GM19240 (cell line): ENCODE measurements around the gene EIF5.
"Not testable (repeated sequence)": the region's sequence is repeated elsewhere in the genome, so short reads cannot be mapped to it uniquely, and the experiment has no call there.

Experiments
- DNase-seq: peaks from one replicate; pipeline ENCODE4 v3.0.0; 2011; ENCODE audit warnings: low spot score; ENCODE audit not compliant: insufficient read length

The EIF5 gene

DNA sequence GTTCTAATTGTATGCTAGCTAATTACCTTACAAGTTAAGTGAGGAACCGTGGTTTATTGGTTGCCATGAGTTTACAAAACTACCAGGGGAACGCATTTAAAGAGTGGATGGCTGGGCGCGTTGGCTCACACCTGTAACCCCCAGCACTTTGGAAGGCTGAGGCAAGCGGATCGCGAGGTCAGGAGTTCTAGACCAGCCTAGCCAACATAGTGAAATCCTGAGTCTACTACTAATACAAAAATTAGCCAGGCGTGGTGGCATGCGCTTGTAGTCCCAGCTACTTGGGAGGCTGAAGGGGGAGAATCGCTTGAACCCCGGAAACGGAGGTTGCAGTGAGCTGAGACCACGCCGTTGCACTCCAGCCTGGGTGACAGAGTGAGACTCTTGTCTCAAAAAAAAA is 2.2 kb downstream of the EIF5 start:
- no peak for DNase-seq

DNA sequence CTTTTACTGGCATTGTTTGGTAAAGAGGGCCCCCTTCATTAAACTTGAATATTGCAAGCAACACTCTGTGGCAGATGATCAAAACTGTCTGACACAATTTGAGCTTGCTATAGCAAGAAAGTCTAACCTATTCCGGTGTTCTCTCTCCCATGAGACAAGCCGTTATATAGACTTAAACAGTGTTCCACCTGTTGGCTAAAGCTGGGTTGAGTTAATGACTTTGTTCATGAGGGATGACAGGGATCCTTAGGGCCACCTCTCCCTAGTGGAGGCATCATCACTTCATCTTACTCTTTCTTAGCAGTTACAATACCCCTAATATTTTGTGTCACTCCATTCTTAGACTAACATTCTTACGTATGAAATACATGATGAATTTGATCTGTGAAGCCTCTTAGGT is 3.8 kb downstream of the EIF5 start:
- DNase-seq, result no peak

DNA sequence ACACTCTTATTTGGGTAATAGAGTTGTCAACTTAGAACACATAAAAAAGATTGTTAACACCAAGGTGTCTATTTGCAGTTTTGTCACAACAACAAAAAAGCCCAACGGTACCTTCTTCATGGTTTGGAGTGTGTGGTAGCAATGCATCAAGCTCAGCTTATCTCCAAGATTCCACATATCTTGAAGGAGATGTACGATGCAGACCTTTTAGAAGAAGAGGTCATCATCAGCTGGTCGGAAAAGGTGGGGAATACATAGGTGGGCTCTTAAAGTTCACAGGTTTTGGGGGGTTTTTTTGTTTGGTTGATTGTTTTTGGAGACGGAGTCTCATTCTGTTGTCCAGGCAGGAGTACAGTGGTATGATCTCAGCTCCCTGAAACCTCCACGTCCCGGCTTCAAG is 5.5 kb downstream of the EIF5 start:
- DNase-seq, result no peak

GRCh38 chr14:103340480-103341212 is 6.6 kb downstream of the EIF5 start:
- no peak for DNase-seq

DNA sequence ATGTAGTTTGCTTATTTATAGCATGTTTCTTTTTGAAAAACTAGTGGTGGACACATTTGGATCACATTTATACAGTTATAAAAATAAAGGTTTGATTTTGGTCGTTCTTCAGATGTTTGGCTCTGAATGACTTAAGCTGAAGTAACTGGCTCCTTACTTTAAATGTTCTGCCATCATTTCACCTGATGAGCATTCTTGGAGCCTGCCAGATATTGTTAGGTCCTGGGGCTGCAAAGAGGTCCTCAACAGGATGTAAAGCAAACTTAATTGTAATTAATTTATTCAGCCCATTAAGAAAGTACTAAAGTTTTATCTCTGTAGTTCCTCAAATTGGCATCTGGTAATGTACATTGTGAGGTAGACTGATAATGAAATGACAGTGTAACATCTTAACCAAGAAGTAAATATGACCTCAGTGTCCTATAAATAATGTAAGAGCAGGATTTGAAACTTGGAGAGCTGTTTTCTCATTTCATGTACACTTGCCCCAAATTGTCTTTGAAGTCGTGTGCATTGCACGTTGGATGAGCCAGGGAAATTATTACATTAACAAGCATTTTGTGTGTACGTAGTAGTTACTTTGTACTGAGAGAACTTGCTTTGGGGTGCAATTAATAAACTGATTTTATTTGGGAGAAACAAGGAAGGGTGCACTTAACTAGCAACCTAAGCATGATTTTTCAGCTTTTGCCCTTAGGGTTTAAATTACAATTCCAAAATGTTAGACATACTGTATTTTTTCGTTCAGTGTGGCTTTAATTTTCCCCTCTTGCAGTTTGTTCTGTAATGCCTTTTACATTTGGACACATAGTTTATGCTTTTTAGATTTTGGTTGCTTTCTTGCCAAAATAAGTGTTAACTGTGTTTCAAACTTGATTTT is 7.5 kb downstream of the EIF5 start:
- no peak for DNase-seq

DNA sequence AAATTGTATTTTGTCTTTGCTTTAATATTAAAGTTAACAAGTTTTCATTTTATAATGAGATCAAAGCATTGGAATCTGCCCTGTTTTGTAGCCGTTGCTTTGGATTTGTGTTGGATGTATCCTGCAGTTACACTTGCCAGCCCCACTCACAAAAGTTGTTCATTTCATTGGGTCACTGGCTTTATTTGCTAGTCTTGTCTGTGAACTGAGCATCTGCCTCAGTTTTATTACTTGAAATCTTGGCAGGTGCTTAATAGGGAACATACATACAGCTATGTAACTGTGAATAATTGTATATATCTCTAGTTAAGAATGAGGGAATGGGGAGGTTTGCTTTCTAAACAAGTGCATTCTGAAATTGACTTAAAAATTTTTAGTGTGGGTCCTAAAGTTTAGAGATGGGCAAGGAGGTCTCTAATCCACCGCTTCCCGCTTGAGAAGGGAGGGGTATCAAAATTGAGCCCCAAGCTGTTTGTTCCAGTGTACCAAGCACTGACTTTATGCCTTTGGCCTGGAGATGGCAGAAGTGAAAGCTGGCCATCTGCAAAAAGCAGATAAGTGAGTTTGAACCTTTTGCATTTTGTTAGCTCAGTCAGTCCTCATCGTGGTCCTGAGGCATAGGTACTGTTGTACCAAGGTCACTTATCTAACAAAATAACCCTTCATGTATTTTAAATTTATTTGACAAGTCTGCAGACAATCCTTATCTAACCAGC is 9.3 kb downstream of the EIF5 start:
- no peak for DNase-seq

- DNase-seq, result no peak
These were observed 10.1 kb downstream of the EIF5 start for GRCh38 chr14:103343905-103344797.

DNA sequence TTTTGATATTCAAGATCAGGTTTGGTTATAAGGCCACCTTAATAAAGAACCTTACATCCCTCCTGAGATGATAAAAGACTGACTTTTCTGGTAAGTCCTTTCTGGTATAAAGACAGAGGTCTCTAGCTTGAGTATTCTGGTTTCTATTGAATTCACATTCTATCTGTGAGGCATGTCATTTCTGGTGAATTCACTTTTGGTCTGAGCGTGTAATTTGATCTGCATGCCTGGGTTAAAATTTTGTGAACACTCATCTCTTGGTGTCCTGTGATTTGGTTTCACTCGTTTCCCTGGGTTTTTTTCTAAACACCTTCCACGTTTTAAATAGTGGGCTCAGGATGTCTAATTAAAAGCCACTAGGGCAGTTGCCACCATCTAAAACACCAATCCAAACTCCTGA is 12.2 kb downstream of the EIF5 start:
- DNase-seq, result no peak

- no peak for DNase-seq
These were observed 13.2 kb downstream of the EIF5 start for GRCh38 chr14:103347091-103347815.

GRCh38 chr14:103348154-103348553 is 14.1 kb downstream of the EIF5 start:
- no peak for DNase-seq

- no peak for DNase-seq
These were observed 15.9 kb downstream of the EIF5 start for GRCh38 chr14:103349982-103350381.

DNA sequence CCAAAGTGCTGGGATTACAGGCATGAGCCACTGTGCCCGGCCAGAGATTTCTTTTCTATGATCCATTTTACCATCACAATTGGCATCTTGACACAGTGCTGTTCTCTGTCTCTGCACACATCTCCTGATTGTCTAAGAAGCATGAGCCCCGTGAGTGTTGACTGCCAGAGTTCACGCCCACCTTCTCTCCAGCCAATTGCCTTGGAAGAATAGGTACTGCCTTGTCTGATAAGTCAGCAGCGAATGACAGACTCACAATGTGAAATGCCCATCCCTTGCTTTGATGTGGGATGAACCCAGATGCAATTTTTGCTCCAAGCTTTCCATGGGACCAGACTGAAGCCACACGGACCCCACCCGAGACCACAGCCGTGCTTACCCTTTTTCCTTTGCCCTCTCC is 19.3 kb downstream of the EIF5 start:
- DNase-seq, result no peak

DNA sequence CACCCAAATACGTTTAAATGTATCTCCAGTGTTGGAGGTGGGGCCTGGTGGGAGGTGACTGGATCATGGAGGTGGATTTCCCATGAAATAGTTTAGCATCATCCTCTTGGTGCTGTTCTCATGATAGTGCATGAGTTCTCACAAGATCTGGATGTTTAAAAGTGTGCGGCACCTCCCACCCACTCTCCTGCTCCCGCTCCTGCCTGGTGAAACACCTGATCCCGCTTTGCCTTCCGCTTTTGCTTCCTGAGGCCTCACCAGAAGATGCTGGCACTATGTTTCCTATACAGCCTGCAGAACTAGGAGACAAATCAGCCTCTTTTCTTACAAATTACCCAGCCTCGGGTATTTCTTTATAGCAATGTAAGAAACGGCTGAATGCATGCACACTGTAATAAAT is 20.1 kb downstream of the EIF5 start:
- no peak for DNase-seq

GRCh38 chr14:103356024-103356682 is 22.1 kb downstream of the EIF5 start:
- no peak for DNase-seq

GRCh38 chr14:103357552-103357951 is 23.5 kb downstream of the EIF5 start:
- not testable (repeated sequence) for DNase-seq

- no peak for DNase-seq
These were observed 26.5 kb downstream of the EIF5 start for GRCh38 chr14:103360548-103360947.

DNA sequence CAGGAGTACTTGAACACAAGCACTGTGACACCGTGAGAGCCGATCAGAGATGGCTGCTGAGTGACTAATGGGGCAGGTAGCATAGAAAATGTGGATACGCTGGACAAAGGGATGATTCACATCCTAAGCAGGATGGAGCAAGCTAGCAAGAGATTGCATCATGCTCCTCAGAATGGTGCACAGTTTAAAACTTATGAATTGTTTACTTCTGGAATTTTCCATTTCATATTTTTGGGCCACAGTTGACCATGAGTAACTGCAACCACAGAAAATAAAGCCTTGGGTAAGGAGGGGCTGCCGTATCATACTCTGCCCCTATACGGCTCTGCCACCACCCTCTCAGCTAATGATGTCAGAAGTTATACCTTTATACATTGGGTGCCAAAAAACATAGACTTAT is 27.8 kb downstream of the EIF5 start:
- no peak for DNase-seq

DNA sequence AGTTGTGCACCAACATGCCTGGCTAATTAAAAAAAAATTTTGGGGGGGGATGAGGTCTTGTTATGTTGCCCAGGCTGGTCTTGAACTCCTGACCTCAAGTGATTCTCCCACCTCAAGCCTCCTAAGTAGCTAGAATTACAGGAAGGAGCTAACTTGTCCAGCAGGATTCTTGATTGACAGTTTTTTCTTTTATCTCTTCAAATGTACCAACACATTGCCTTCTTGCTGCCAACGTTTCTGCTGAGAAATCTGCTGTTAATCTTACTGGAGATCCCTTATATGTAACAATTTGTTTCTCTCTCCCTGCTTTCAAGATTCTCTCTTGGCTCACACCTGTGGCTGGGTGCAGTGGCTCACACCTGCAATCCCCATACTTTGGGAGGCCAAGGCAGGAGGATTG is 28.7 kb downstream of the EIF5 start:
- no peak for DNase-seq

DNA sequence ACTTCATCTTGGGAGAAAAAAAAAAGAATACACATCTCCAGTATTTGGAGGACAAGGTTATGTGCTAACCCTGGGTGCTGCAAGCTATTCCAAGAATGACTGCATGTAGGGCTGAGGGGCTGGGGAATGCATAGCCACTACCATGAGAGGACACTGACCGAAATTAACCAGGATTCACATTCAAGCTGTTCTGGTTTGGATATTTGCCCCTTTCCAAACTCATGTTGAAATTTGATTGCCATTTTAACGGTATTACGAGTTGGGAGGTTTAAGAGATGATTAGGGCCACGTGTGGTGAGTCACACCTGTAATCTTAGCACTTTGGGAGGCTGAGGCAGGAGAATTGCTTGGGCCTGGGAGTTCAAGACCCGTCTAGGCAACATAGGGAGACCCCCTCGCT is 32.7 kb downstream of the EIF5 start:
- DNase-seq, result no peak

- DNase-seq, result no peak
These were observed 34.0 kb downstream of the EIF5 start for GRCh38 chr14:103367995-103368394.
